Measurements from ENCODE around the gene GANC.

DNA sequence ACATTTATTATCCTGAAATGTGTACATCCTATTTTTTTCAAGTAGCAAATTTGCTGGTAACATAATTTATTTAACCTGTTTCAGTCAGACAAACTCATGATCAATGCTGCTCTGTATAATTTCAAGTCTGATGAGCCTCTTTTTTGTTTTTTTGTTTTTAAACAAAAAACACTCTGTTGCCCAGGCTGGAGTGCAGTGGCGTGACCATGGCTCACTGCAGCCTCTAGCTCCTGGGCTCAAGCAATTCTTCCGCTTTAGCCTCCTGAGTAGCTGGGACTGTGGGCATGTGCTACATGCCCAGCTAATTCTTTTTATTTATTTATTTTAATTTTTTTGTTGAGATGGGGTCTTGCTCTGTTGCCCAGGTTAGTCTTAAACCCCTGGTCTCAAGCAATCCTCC lies 46.2 kb downstream of the GANC start:
- TF ChIP-seq CTCF (IDR thresholded peaks at IDR 0.05) (no peak), POLR2A (IDR thresholded peaks at IDR 0.05) (no peak), EP300 (IDR thresholded peaks at IDR 0.05; ENCODE audit: low read depth) (no peak)
